GM21526 (cell line): Measurements from ENCODE around the gene ZNF541.
"Not testable (repeated sequence)": the region's sequence is repeated elsewhere in the genome, so short reads cannot be mapped to it uniquely, and the experiment has no call there.

Experiments
- ATAC-seq: cut with Tn5 transposase; IDR thresholded peaks from one replicate; pipeline ENCODE4 v1.9.1; 2021; ENCODE audit warnings: moderate library complexity; ENCODE audit not compliant: unreplicated experiment, low FRiP score

Gene ZNF541

GRCh38 chr19:47601180-47601904 is 28.4 kb upstream of the ZNF541 start:
- ATAC-seq = no peak

DNA sequence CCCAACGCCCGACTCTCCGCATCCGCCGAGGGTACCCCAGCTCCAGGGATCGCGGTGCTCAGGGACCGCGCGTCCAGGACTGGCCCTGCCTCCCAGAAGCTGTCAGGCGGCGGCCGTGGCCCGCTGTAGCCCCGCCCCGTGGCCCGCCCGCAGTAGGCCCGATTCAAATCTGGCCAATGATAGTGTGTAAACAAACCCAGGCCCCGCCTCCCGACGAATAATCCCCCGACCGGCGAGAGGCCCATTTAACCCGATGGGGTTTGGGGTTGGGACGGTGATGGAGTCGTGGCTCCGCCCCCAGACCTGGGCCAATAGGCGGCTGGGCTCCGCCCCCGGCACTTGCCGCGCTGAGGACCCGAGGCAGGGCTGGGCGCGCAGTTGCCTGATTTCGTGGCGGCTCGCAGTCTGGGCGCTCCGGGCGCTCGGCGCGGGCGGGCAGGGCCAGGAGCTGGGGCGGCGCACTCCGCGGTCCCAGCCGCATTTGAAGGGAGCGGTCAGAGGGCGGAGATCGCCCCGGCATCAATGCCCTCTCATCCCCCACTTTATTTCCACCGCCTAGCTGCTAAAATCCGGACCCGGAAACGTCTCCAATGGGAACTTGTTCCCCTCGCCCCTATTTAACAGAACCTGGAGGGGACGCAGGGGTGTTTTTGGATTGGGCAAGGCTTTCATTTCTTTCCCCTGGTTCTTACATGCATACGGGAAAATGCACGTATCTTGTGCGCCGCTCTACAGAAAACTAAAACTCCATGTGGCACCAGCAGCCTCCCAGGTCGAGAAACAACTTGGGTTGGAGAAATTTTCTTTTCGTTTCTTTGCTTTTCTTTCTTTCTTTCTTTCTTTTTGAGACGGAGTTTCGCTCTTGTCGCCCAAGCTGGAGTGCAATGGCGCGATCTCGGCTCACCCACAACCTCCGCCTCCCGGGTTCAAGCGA is 27.6 kb upstream of the ZNF541 start:
- ATAC-seq = peak; percentile 93

DNA sequence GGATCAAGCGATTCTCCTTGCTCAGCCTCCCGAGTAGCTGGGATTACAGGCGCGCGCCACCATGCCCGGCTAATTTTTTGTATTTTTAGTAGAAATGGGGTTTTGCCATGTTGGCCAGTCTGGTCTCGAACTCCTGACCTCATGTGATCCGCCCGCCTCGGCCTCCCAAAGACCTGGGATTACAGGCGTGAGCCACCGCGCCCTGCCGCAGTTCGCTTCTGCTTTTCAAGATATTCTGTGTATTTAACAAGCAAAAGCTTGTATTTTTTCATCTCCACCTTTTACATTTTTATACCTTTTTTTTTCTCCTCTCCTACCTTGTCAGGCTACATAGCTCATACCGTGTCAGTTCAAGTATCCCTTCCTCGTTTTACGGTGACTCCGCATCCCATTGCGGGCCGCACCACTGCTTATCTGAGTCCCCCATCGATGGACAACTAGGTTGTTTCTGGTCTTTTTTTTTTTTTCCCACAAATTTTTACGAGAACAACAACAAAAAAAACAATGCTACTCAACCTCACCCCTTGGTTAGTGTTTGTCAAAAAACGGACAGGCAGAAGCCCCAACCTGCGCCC is 26.8 kb upstream of the ZNF541 start:
- ATAC-seq = not testable (repeated sequence)

DNA sequence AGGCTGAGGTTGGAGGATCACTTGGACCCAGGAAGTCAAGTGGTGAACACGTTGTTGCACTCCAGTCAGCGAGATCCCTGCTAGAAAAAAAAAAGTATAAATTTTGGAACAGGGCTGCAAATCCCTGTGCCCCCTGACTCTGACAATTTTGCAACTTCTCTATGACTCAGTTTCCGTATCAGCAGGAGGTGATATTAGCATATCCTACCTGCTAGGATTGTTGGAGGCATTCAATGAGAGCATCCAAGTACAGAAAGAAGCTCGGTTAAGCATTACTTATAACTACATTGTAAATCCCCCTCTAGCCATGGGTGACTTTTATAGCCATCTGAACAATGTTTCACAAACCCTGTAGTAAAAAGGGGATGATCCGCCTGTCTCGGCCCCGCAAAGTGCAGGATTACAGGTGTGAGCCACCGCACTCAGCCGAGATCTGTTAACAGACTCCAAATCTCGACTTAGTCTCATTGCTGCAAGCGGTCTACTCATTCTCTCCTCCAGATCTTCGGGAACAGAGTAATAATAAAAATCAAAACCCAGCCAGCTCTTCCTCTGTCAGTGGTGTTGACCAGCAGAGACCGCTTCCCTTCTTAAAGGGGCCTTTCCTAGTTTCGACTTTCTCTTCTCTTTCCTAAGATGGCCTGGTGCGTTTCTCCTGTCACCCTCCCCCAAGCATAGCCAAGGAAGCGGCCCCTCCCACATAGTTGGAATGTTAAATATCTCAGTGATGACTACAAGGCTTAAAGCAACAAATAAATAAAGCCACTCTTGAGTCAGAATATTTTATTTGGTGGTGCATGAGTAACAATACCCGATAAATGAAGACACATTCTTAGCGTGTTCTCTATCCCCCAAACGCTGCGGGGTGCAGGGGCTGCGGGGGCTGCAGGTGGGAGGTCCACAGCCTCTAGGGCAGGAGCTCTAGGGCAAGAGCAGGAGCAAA is 25.7 kb upstream of the ZNF541 start:
- ATAC-seq = no peak

DNA sequence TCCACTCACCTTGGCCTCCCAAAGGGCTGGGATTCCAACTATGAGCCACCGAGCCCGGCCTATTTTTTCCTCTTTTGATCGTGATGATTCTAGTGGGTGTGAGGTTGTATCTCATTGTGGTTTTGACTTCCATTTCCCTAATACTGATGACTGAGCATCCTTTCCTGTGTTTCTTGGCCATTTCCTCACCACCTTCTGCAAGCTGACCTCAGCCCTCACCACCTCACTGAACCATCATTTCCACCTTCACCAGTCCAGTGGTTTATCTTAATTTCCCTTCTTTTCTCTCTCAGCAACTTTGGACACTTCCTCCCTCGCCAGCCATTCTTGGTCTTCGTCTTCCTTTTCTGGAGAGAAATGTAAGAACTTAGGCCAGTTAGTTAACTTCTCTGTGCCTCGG is 23.0 kb upstream of the ZNF541 start:
- no peak for ATAC-seq

GRCh38 chr19:47593860-47594259 is 20.9 kb upstream of the ZNF541 start:
- no peak for ATAC-seq

GRCh38 chr19:47589824-47590223 is 16.9 kb upstream of the ZNF541 start:
- ATAC-seq = no peak

DNA sequence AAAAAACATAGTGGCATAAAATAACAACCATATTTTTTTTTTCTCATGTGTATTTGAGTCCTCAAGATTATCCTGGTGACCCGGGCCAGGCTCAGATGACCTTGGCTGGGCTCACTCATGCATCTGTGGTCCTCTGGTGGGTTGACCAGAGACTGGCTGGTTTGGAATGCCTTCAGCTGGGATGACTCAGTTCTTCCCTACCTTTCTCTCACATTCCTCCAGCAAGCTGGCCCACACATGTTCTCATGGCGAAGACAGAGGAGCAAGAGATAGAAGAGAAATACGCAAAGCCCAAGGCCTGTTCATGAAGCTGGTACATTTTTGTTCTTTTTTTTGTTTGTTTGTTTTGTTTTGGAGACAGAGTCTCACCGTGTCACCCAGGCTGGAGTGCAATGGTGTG is 14.3 kb upstream of the ZNF541 start:
- ATAC-seq = no peak

GRCh38 chr19:47583161-47583560 is 10.2 kb upstream of the ZNF541 start:
- not testable (repeated sequence) for ATAC-seq

- ATAC-seq = no peak
These were observed 9.5 kb upstream of the ZNF541 start for GRCh38 chr19:47582320-47582909.

DNA sequence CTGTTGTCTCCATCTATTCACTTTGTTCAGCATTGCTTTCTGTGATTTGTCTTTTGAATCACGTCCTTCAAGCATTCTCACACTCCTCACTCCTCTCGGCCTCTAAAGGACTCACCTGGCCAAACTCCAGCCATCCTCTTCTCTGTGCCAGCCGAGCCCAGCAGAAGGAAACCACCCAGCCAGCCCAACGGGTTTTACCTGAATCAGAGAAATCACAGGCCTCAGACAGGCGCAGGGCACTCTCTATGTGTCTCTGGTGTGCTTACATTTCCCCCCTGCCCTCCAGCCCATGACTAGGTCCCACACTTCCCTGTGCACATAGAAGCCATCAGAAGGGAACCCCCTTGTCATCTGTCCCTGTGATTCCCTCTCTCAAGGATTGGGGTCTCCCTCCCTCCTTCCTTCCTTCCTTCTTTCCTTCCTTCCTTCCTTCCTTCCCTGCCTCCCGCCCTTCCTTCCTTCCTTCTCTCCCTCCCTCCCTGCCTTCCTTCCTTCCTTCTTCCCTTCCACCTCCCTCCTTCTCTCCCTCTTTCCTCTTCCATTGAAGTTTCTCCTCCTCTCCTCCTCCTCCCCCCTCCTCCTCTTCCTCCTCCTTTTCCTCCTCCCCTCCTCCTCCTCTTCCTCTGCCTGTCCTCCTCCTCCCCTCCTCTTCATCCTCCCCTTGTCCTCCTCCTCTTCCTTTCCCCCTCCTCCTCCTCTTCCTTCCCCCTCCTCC is 8.8 kb upstream of the ZNF541 start:
- no peak for ATAC-seq

- ATAC-seq = no peak
These were observed 7.4 kb upstream of the ZNF541 start for GRCh38 chr19:47580397-47580796.

GRCh38 chr19:47572635-47573034 is 313 bp downstream of the ZNF541 start:
- no peak for ATAC-seq

DNA sequence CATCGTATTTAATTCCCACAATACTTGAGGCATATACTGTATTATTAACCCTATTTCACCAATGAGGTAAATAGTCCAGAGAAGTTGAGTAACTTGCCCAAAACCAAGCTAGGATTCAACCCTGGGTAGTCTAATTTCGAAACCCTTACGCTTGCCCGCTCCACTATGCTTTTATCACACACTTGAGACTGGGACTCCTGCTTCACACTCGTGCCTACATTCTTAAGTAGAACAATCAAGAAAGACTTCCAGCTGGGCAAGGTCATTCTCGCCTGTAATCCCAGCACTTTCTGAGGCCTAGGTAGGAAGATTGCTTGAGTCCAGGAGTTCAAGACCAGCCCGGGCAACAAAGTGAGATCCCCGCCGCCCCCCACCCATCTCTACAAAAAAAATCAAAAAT is 3.6 kb downstream of the ZNF541 start:
- ATAC-seq = no peak

DNA sequence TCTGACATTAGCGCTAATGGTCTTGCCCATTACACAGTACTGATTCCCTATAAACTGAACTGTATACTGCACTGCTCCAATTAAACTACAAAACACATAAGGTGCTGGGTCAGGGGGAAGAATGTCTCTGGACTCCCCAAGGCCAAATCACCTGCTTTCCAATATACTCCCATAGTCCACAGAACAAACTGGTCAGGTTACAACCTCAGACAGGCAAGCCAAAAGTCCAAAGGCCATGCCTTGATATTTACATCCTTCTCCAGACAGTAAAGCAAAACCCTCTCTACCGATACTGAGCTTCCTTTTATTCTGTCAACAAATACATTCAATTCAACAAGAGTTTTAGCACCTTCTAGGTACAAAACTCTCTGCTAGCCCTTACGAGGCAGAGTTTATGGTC is 8.9 kb downstream of the ZNF541 start:
- no peak for ATAC-seq

GRCh38 chr19:47561440-47562057 is 11.4 kb downstream of the ZNF541 start:
- no peak for ATAC-seq

GRCh38 chr19:47560999-47561398 is 11.9 kb downstream of the ZNF541 start:
- ATAC-seq = no peak

DNA sequence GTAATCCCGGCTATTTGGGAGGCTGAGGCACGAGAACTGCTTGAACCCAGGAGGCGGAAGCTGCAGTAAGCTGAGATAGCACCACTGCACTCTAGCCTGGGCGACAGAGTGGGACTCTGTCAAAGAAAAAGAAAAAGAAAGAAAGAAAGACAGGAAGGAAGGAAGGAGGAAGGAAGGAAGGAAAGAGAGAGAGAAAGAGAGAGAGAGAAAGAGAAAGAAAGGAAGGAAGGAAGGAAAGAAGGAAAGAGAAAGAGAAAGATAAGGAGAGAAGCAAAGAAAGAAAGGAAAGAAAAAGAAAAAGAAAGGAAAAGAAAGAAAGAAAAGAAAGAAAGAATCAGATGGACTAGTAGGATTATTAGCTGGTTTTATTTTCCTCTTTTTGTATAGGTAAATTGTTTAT is 22.8 kb downstream of the ZNF541 start:
- no peak for ATAC-seq
